Measurements from ENCODE around the gene IFT122. TPM values are rescaled to one million over a fixed set of nuclear protein-coding genes. Genes with fewer than 3 reads are reported as not detected.

IFT122 gene
- total and polyA plus RNA-seq, 2 experiments from 2014 or later: 10.2 to 38.8 TPM

DNA sequence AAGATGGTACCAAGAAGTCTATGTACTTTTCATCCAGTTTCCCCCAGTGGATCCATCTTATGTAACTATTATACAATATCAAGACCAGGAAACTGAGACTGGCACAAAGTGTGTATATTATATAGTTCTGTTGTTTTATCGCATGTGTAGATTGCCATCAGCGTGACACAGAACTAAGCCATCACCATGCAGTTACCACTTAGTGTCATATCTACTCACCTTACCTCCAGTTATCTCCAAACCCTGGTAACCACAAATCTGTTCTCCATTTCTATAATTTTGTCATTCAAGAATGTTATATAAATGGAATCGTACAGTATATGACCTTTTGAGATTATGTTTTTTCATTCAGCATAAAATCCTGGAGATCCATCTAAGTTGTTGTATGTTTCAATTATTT lies 23.1 kb downstream of the IFT122 start:
- TF ChIP-seq POLR2AphosphoS5 (IDR thresholded peaks at IDR 0.05; ENCODE audit: low read depth): no peak
- TF ChIP-seq, protein P1, sequence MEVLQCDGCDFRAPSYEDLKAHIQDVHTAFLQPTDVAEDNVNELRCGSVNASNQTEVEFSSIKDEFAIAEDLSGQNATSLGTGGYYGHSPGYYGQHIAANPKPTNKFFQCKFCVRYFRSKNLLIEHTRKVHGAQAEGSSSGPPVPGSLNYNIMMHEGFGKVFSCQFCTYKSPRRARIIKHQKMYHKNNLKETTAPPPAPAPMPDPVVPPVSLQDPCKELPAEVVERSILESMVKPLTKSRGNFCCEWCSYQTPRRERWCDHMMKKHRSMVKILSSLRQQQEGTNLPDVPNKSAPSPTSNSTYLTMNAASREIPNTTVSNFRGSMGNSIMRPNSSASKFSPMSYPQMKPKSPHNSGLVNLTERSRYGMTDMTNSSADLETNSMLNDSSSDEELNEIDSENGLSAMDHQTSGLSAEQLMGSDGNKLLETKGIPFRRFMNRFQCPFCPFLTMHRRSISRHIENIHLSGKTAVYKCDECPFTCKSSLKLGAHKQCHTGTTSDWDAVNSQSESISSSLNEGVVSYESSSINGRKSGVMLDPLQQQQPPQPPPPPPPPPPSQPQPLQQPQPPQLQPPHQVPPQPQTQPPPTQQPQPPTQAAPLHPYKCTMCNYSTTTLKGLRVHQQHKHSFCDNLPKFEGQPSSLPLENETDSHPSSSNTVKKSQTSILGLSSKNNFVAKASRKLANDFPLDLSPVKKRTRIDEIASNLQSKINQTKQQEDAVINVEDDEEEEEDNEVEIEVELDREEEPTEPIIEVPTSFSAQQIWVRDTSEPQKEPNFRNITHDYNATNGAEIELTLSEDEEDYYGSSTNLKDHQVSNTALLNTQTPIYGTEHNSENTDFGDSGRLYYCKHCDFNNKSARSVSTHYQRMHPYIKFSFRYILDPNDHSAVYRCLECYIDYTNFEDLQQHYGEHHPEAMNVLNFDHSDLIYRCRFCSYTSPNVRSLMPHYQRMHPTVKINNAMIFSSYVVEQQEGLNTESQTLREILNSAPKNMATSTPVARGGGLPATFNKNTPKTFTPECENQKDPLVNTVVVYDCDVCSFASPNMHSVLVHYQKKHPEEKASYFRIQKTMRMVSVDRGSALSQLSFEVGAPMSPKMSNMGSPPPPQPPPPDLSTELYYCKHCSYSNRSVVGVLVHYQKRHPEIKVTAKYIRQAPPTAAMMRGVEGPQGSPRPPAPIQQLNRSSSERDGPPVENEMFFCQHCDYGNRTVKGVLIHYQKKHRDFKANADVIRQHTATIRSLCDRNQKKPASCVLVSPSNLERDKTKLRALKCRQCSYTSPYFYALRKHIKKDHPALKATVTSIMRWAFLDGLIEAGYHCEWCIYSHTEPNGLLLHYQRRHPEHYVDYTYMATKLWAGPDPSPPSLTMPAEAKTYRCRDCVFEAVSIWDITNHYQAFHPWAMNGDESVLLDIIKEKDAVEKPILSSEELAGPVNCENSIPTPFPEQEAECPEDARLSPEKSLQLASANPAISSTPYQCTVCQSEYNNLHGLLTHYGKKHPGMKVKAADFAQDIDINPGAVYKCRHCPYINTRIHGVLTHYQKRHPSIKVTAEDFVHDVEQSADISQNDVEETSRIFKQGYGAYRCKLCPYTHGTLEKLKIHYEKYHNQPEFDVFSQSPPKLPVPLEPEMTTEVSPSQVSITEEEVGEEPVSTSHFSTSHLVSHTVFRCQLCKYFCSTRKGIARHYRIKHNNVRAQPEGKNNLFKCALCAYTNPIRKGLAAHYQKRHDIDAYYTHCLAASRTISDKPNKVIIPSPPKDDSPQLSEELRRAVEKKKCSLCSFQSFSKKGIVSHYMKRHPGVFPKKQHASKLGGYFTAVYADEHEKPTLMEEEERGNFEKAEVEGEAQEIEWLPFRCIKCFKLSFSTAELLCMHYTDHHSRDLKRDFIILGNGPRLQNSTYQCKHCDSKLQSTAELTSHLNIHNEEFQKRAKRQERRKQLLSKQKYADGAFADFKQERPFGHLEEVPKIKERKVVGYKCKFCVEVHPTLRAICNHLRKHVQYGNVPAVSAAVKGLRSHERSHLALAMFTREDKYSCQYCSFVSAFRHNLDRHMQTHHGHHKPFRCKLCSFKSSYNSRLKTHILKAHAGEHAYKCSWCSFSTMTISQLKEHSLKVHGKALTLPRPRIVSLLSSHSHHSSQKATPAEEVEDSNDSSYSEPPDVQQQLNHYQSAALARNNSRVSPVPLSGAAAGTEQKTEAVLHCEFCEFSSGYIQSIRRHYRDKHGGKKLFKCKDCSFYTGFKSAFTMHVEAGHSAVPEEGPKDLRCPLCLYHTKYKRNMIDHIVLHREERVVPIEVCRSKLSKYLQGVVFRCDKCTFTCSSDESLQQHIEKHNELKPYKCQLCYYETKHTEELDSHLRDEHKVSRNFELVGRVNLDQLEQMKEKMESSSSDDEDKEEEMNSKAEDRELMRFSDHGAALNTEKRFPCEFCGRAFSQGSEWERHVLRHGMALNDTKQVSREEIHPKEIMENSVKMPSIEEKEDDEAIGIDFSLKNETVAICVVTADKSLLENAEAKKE (CRISPR knock-in tag; IDR thresholded peaks at IDR 0.05): no peak
- no peak for TF ChIP-seq STAT1 (IDR thresholded peaks at IDR 0.05; ENCODE audit: unreplicated experiment)
- no peak for TF ChIP-seq NANOG (IDR thresholded peaks at IDR 0.05; ENCODE audit: borderline replicate concordance)
- TF ChIP-seq EZH2 (IDR thresholded peaks at IDR 0.05; ENCODE audit: low read depth, unreplicated experiment): no peak
- no peak for TF ChIP-seq JUNB (IDR thresholded peaks at IDR 0.05; ENCODE audit: unreplicated experiment)
- TF ChIP-seq ZNF331 (CRISPR knock-in tag; IDR thresholded peaks at IDR 0.05; ENCODE audit: low read depth): no peak
- TF ChIP-seq CREB1 (CRISPR knock-in tag; IDR thresholded peaks at IDR 0.05; ENCODE audit: low read depth): no peak
- TF ChIP-seq, protein P2, sequence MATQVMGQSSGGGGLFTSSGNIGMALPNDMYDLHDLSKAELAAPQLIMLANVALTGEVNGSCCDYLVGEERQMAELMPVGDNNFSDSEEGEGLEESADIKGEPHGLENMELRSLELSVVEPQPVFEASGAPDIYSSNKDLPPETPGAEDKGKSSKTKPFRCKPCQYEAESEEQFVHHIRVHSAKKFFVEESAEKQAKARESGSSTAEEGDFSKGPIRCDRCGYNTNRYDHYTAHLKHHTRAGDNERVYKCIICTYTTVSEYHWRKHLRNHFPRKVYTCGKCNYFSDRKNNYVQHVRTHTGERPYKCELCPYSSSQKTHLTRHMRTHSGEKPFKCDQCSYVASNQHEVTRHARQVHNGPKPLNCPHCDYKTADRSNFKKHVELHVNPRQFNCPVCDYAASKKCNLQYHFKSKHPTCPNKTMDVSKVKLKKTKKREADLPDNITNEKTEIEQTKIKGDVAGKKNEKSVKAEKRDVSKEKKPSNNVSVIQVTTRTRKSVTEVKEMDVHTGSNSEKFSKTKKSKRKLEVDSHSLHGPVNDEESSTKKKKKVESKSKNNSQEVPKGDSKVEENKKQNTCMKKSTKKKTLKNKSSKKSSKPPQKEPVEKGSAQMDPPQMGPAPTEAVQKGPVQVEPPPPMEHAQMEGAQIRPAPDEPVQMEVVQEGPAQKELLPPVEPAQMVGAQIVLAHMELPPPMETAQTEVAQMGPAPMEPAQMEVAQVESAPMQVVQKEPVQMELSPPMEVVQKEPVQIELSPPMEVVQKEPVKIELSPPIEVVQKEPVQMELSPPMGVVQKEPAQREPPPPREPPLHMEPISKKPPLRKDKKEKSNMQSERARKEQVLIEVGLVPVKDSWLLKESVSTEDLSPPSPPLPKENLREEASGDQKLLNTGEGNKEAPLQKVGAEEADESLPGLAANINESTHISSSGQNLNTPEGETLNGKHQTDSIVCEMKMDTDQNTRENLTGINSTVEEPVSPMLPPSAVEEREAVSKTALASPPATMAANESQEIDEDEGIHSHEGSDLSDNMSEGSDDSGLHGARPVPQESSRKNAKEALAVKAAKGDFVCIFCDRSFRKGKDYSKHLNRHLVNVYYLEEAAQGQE (IDR thresholded peaks at IDR 0.05; ENCODE audit: unreplicated experiment): no peak
- TF ChIP-seq, protein P3, sequence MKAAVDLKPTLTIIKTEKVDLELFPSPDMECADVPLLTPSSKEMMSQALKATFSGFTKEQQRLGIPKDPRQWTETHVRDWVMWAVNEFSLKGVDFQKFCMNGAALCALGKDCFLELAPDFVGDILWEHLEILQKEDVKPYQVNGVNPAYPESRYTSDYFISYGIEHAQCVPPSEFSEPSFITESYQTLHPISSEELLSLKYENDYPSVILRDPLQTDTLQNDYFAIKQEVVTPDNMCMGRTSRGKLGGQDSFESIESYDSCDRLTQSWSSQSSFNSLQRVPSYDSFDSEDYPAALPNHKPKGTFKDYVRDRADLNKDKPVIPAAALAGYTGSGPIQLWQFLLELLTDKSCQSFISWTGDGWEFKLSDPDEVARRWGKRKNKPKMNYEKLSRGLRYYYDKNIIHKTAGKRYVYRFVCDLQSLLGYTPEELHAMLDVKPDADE (IDR thresholded peaks at IDR 0.05): no peak
- TF ChIP-seq, protein P4, sequence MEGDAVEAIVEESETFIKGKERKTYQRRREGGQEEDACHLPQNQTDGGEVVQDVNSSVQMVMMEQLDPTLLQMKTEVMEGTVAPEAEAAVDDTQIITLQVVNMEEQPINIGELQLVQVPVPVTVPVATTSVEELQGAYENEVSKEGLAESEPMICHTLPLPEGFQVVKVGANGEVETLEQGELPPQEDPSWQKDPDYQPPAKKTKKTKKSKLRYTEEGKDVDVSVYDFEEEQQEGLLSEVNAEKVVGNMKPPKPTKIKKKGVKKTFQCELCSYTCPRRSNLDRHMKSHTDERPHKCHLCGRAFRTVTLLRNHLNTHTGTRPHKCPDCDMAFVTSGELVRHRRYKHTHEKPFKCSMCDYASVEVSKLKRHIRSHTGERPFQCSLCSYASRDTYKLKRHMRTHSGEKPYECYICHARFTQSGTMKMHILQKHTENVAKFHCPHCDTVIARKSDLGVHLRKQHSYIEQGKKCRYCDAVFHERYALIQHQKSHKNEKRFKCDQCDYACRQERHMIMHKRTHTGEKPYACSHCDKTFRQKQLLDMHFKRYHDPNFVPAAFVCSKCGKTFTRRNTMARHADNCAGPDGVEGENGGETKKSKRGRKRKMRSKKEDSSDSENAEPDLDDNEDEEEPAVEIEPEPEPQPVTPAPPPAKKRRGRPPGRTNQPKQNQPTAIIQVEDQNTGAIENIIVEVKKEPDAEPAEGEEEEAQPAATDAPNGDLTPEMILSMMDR (conservative IDR thresholded peaks at IDR 0.05; ENCODE audit: low read depth in 2 of 2): no peak
- TF ChIP-seq EZH2phosphoT487 (IDR thresholded peaks at IDR 0.05; ENCODE audit: unreplicated experiment): no peak
- Mint-ChIP-seq H3K4me3 (no peak overlapping the region), H3K27ac (no peak overlapping the region), H3K27me3 (ENCODE audit: insufficient read depth, low read depth, poor library complexity) (no peaks in the 10 kb centered on the region), H3K9me3 (no peaks in the 10 kb centered on the region), H3K36me3 (ENCODE audit: low read depth) (no peaks in the 10 kb centered on the region; the same call in 2 of the 3 replicates), H3K4me1 (no peaks in the 10 kb centered on the region)
- H3K27ac ChIP-seq (ENCODE audit: low read depth): no peak overlapping the region
- H3K4me1 ChIP-seq (ENCODE audit: insufficient read depth): no peaks in the 10 kb centered on the region
- DNase-seq (ENCODE audit: low spot score): no peak
- no peaks in the 10 kb centered on the region for H3K27me3 ChIP-seq (ENCODE audit: insufficient read depth)
- H3K4me2 ChIP-seq: no peak overlapping the region
- H3K36me3 ChIP-seq (ENCODE audit: insufficient read depth): peaks cover 9% of the 10 kb centered on the region
- ATAC-seq: no peak
- no peaks in the 10 kb centered on the region for H3F3A ChIP-seq (replicated peaks; ENCODE audit: low read depth)
- H3K4me3 ChIP-seq: no peak overlapping the region
- no peaks in the 10 kb centered on the region for H3K9me2 ChIP-seq (ENCODE audit: insufficient read depth)
- no peaks in the 10 kb centered on the region for H3K79me2 ChIP-seq (replicated peaks; ENCODE audit: insufficient read depth)
- H4K20me1 ChIP-seq (replicated peaks; ENCODE audit: insufficient read depth): peaks cover 5% of the 10 kb centered on the region
- no peak overlapping the region for H2AFZ ChIP-seq
